WTC11 (cell line): ENCODE data around the gene PSMB11. TPM values are rescaled to one million over a fixed set of nuclear protein-coding genes. Genes with fewer than 3 reads are reported as not detected.

Experiments used
- ATAC-seq: fragments of 200-7000 bp; cut with Tn5 transposase; 2 replicates; pipeline ENCODE4 v1.10.0; 2021; ENCODE audit warnings: mild to moderate bottlenecking, moderate library complexity
- CTCF ChIA-PET: fragments of 300-600 bp; sonication (Branson Sonifier 250); formaldehyde crosslinking; loops from one replicate; lab custom pipeline; 2021; ENCODE audit warnings: antibody characterized with exemption; lab: Charles Lee
- POLR2A ChIA-PET: fragments of 350-600 bp; sonication (Branson Sonifier 250); formaldehyde crosslinking; loops from one replicate; lab custom pipeline; 2021; ENCODE audit warnings: antibody characterized with exemption; lab: Charles Lee
- DNase-seq: peaks from one replicate; pipeline ENCODE4 v3.0.0; 2021; ENCODE audit warnings: low spot score
- H3K27ac Mint-ChIP-seq: 2 replicates; pipeline ENCODE4 v1.8.0; 2021; ENCODE audit warnings: mixed read lengths
- H3K27me3 Mint-ChIP-seq: 2 replicates; pipeline ENCODE4 v1.8.0; 2021; ENCODE audit warnings: low read depth, mild to moderate bottlenecking, moderate library complexity, mixed read lengths
- H3K36me3 Mint-ChIP-seq: 2 replicates; pipeline ENCODE4 v1.8.0; 2021; ENCODE audit warnings: mixed read lengths
- H3K4me1 Mint-ChIP-seq: 2 replicates; pipeline ENCODE4 v1.8.0; 2022; ENCODE audit warnings: mixed read lengths
- H3K4me3 Mint-ChIP-seq: 2 replicates; pipeline ENCODE4 v1.8.0; 2021; ENCODE audit warnings: mild to moderate bottlenecking, moderate library complexity, mixed read lengths
- H3K9me3 Mint-ChIP-seq: 2 replicates; pipeline ENCODE4 v1.8.0; 2021; ENCODE audit warnings: mixed read lengths
- ESRRA ChIP-seq: sonication (generic); formaldehyde crosslinking; IDR thresholded peaks from 2 replicates; pipeline ENCODE4 v1.8.1; 2022; ENCODE audit warnings: mild to moderate bottlenecking, missing genetic modification reagents, borderline replicate concordance
- FOXJ3 ChIP-seq: sonication (generic); formaldehyde crosslinking; IDR thresholded peaks from 2 replicates; pipeline ENCODE4 v1.9.0; 2021; ENCODE audit warnings: missing genetic modification reagents, mild to moderate bottlenecking, borderline replicate concordance
- FOXK1 ChIP-seq: sonication (generic); formaldehyde crosslinking; IDR thresholded peaks from 2 replicates; pipeline ENCODE4 v1.8.0; 2022; ENCODE audit warnings: mild to moderate bottlenecking, moderate library complexity, missing genetic modification reagents
- IRF2 ChIP-seq: sonication (generic); formaldehyde crosslinking; IDR thresholded peaks from 2 replicates; pipeline ENCODE4 v1.8.0; 2022; ENCODE audit warnings: low read depth, missing genetic modification reagents, borderline replicate concordance
- MYBL2 ChIP-seq: sonication (generic); formaldehyde crosslinking; IDR thresholded peaks from 2 replicates; pipeline ENCODE4 v1.8.1; 2023; ENCODE audit warnings: mild to moderate bottlenecking, moderate library complexity, missing genetic modification reagents
- NFE2L1 ChIP-seq: sonication (generic); formaldehyde crosslinking; IDR thresholded peaks from 2 replicates; pipeline ENCODE4 v1.8.1; 2023; ENCODE audit warnings: missing genetic modification reagents
- NFYB ChIP-seq: sonication (generic); formaldehyde crosslinking; conservative IDR thresholded peaks from 2 replicates; pipeline ENCODE4 v1.8.0; 2022; ENCODE audit warnings: low read depth, missing genetic modification reagents
- NR3C1 ChIP-seq: sonication (generic); formaldehyde crosslinking; conservative IDR thresholded peaks from 2 replicates; pipeline ENCODE4 v1.8.1; 2023; ENCODE audit warnings: low read depth, mild to moderate bottlenecking, missing genetic modification reagents
- RELA ChIP-seq: sonication (generic); formaldehyde crosslinking; IDR thresholded peaks from 2 replicates; pipeline ENCODE4 v1.8.1; 2022; ENCODE audit warnings: missing genetic modification reagents, mild to moderate bottlenecking, borderline replicate concordance
- SP1 ChIP-seq: sonication (generic); formaldehyde crosslinking; conservative IDR thresholded peaks from 2 replicates; pipeline ENCODE4 v1.8.1; 2022; ENCODE audit warnings: missing genetic modification reagents
- TP53 ChIP-seq: sonication (generic); formaldehyde crosslinking; IDR thresholded peaks from 2 replicates; pipeline ENCODE4 v1.8.1; 2023; ENCODE audit warnings: mild to moderate bottlenecking, missing genetic modification reagents
- ZNF263 ChIP-seq: sonication (generic); formaldehyde crosslinking; IDR thresholded peaks from 2 replicates; pipeline ENCODE4 v1.8.1; 2022; ENCODE audit warnings: low read depth, mild to moderate bottlenecking, moderate library complexity, missing genetic modification reagents
- total RNA-seq: library from RNA; stranded (reverse); gene quantifications from 3 replicates; pipeline ENCODE4 v1.2.3, GENCODE V29; 2021
- TF ChIP-seq, protein P1 (sequence below): sonication (generic); formaldehyde crosslinking; IDR thresholded peaks from 2 replicates; pipeline ENCODE4 v1.8.1; 2022; ENCODE audit warnings: mild to moderate bottlenecking, missing genetic modification reagents, moderate library complexity, borderline replicate concordance
- TF ChIP-seq, protein P2 (sequence below): fragments of 250-450 bp; sonication (Bioruptor Pico); IDR thresholded peaks from 2 replicates; pipeline ENCODE4 v1.8.0; 2021; ENCODE audit warnings: mild to moderate bottlenecking
- TF ChIP-seq, protein P3 (sequence below): sonication (generic); formaldehyde crosslinking; IDR thresholded peaks from 2 replicates; pipeline ENCODE4 v1.8.1; 2022; ENCODE audit warnings: missing genetic modification reagents, borderline replicate concordance
- TF ChIP-seq, protein P4 (sequence below): fragments of 250-450 bp; sonication (Bioruptor Pico); IDR thresholded peaks from 2 replicates; pipeline ENCODE4 v1.9.0; 2021; ENCODE audit warnings: mild to moderate bottlenecking
- TF ChIP-seq, protein P5 (sequence below): sonication (generic); formaldehyde crosslinking; IDR thresholded peaks from 2 replicates; pipeline ENCODE4 v1.8.1; 2023; ENCODE audit warnings: mild to moderate bottlenecking, missing genetic modification reagents
- TF ChIP-seq, protein P6 (sequence below): sonication (generic); formaldehyde crosslinking; IDR thresholded peaks from 2 replicates; pipeline ENCODE4 v1.8.1; 2023; ENCODE audit warnings: mild to moderate bottlenecking, missing genetic modification reagents
- TF ChIP-seq, protein P7 (sequence below): sonication (generic); formaldehyde crosslinking; IDR thresholded peaks from 2 replicates; pipeline ENCODE4 v1.8.1; 2022; ENCODE audit warnings: mild to moderate bottlenecking, moderate library complexity, missing genetic modification reagents
- TF ChIP-seq, protein P8 (sequence below): fragments of 250-450 bp; sonication (Bioruptor Pico); IDR thresholded peaks from 2 replicates; pipeline ENCODE4 v2.1.2; 2022; ENCODE audit warnings: mild to moderate bottlenecking, moderate library complexity
- TF ChIP-seq, protein P9 (sequence below): sonication (generic); formaldehyde crosslinking; IDR thresholded peaks from 2 replicates; pipeline ENCODE4 v1.8.1; 2022; ENCODE audit warnings: low read depth, mild to moderate bottlenecking, moderate library complexity, missing genetic modification reagents, borderline replicate concordance

PSMB11 gene
- total RNA-seq, 1 experiment from 2014 or later = not detected

DNA sequence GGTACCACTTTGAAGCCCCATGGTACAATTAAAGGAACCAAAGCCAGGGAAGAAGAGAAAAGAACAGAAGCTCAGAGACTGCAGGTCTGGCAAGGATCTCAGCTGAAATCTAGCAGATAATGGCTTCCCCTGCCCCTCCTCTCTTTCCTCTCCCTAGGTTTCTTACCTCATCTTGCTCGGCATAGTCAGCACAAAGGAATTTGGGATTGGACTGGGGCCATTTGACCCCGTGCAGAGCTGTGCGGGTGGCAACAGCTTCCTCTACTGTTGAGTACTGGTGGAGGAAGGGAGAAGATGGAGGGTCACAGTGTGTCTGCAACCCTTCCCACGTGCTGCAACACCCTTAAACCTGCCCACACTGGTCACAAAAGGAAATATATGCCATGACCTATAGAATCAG is 20.0 kb downstream of the PSMB11 start:
- Mint-ChIP-seq H3K4me1 (peaks cover 3% of the 10 kb centered on the region; the same call in 1 of the 2 replicates), H3K4me3 (no peak overlapping the region), H3K9me3 (no peaks in the 10 kb centered on the region), H3K27ac (0 out of 2 replicates have a peak overlapping the region, but pooled peaks have one; percentile 53), H3K27me3 (no peaks in the 10 kb centered on the region), H3K36me3 (peaks cover 69% of the 10 kb centered on the region)
- ChIA-PET POLR2A (interaction anchor here (0.6 kb wide), 3 partner anchors 65 to 240 kb away, joined by 3 to 5 read pairs (median 4); no protein-coding TSS in a partner anchor), CTCF (interaction anchor here (0.6 to 1.2 kb wide), 4 partner anchors 15 to 75 kb away, joined by 3 to 4 read pairs (median 4); no protein-coding TSS in a partner anchor)
- TF ChIP-seq FOXK1 (CRISPR knock-in tag) = no peak
- TF ChIP-seq, protein P1, sequence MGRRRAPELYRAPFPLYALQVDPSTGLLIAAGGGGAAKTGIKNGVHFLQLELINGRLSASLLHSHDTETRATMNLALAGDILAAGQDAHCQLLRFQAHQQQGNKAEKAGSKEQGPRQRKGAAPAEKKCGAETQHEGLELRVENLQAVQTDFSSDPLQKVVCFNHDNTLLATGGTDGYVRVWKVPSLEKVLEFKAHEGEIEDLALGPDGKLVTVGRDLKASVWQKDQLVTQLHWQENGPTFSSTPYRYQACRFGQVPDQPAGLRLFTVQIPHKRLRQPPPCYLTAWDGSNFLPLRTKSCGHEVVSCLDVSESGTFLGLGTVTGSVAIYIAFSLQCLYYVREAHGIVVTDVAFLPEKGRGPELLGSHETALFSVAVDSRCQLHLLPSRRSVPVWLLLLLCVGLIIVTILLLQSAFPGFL (CRISPR knock-in tag) = no peak
- TF ChIP-seq, protein P2, sequence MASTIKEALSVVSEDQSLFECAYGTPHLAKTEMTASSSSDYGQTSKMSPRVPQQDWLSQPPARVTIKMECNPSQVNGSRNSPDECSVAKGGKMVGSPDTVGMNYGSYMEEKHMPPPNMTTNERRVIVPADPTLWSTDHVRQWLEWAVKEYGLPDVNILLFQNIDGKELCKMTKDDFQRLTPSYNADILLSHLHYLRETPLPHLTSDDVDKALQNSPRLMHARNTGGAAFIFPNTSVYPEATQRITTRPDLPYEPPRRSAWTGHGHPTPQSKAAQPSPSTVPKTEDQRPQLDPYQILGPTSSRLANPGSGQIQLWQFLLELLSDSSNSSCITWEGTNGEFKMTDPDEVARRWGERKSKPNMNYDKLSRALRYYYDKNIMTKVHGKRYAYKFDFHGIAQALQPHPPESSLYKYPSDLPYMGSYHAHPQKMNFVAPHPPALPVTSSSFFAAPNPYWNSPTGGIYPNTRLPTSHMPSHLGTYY (CRISPR knock-in tag) = no peak
- TF ChIP-seq NFYB (CRISPR knock-in tag) = no peak
- TF ChIP-seq ESRRA (CRISPR knock-in tag) = no peak
- TF ChIP-seq, protein P3, sequence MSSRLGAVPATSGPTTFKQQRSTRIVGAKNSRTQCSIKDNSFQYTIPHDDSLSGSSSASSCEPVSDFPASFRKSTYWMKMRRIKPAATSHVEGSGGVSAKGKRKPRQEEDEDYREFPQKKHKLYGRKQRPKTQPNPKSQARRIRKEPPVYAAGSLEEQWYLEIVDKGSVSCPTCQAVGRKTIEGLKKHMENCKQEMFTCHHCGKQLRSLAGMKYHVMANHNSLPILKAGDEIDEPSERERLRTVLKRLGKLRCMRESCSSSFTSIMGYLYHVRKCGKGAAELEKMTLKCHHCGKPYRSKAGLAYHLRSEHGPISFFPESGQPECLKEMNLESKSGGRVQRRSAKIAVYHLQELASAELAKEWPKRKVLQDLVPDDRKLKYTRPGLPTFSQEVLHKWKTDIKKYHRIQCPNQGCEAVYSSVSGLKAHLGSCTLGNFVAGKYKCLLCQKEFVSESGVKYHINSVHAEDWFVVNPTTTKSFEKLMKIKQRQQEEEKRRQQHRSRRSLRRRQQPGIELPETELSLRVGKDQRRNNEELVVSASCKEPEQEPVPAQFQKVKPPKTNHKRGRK (CRISPR knock-in tag) = no peak
- TF ChIP-seq, protein P4, sequence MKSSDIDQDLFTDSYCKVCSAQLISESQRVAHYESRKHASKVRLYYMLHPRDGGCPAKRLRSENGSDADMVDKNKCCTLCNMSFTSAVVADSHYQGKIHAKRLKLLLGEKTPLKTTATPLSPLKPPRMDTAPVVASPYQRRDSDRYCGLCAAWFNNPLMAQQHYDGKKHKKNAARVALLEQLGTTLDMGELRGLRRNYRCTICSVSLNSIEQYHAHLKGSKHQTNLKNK (CRISPR knock-in tag) = no peak
- TF ChIP-seq NFE2L1 (CRISPR knock-in tag) = no peak
- TF ChIP-seq, protein P5, sequence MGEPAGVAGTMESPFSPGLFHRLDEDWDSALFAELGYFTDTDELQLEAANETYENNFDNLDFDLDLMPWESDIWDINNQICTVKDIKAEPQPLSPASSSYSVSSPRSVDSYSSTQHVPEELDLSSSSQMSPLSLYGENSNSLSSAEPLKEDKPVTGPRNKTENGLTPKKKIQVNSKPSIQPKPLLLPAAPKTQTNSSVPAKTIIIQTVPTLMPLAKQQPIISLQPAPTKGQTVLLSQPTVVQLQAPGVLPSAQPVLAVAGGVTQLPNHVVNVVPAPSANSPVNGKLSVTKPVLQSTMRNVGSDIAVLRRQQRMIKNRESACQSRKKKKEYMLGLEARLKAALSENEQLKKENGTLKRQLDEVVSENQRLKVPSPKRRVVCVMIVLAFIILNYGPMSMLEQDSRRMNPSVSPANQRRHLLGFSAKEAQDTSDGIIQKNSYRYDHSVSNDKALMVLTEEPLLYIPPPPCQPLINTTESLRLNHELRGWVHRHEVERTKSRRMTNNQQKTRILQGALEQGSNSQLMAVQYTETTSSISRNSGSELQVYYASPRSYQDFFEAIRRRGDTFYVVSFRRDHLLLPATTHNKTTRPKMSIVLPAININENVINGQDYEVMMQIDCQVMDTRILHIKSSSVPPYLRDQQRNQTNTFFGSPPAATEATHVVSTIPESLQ (CRISPR knock-in tag) = no peak
- TF ChIP-seq, protein P6, sequence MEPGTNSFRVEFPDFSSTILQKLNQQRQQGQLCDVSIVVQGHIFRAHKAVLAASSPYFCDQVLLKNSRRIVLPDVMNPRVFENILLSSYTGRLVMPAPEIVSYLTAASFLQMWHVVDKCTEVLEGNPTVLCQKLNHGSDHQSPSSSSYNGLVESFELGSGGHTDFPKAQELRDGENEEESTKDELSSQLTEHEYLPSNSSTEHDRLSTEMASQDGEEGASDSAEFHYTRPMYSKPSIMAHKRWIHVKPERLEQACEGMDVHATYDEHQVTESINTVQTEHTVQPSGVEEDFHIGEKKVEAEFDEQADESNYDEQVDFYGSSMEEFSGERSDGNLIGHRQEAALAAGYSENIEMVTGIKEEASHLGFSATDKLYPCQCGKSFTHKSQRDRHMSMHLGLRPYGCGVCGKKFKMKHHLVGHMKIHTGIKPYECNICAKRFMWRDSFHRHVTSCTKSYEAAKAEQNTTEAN (CRISPR knock-in tag) = no peak
- no peak for TF ChIP-seq TP53 (CRISPR knock-in tag)
- no peak for TF ChIP-seq ZNF263 (CRISPR knock-in tag)
- TF ChIP-seq RELA = no peak
- DNase-seq = no peak
- no peak for ATAC-seq

DNA sequence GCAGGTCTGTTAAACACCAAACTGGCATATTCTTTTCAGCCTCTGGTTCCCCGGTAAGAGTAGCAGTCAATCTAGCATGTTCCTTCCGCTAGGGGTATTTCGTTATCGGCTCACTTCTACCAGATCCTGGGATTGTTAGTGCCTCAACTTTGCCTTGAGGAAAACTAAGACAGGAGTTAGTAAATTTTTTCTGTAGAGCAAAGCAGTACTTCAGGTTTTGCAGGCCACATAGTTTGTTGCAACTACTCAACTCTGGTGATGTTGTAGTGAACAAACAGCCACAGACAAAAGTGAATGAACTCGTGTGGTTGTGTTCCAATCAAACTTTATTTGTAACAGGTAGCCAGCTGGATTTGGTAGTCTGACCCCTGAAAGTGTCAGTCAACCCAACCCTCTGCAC is 21.6 kb downstream of the PSMB11 start:
- ATAC-seq = no peak
- peaks cover 85% of the 10 kb centered on the region for H3K36me3 Mint-ChIP-seq
- H3K27ac Mint-ChIP-seq = peak overlapping the region; percentile 74
- CTCF ChIA-PET = no interaction called here
- H3K4me3 Mint-ChIP-seq = no peak overlapping the region
- no peaks in the 10 kb centered on the region for H3K9me3 Mint-ChIP-seq
- peaks cover 5% of the 10 kb centered on the region for H3K4me1 Mint-ChIP-seq
- no peak for DNase-seq
- H3K27me3 Mint-ChIP-seq = no peaks in the 10 kb centered on the region
- POLR2A ChIA-PET = no interaction called here
- TF ChIP-seq, protein P7, sequence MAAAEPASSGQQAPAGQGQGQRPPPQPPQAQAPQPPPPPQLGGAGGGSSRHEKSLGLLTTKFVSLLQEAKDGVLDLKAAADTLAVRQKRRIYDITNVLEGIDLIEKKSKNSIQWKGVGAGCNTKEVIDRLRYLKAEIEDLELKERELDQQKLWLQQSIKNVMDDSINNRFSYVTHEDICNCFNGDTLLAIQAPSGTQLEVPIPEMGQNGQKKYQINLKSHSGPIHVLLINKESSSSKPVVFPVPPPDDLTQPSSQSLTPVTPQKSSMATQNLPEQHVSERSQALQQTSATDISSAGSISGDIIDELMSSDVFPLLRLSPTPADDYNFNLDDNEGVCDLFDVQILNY (CRISPR knock-in tag) = no peak
- TF ChIP-seq, protein P8, sequence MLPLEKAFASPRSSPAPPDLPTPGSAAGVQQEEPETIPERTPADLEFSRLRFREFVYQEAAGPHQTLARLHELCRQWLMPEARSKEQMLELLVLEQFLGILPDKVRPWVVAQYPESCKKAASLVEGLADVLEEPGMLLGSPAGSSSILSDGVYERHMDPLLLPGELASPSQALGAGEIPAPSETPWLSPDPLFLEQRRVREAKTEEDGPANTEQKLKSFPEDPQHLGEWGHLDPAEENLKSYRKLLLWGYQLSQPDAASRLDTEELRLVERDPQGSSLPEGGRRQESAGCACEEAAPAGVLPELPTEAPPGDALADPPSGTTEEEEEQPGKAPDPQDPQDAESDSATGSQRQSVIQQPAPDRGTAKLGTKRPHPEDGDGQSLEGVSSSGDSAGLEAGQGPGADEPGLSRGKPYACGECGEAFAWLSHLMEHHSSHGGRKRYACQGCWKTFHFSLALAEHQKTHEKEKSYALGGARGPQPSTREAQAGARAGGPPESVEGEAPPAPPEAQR = no peak
- TF ChIP-seq SP1 = no peak
- TF ChIP-seq, protein P5 (CRISPR knock-in tag) = no peak
- TF ChIP-seq NR3C1 (CRISPR knock-in tag) = no peak
- TF ChIP-seq FOXJ3 = no peak
- no peak for TF ChIP-seq IRF2
- TF ChIP-seq, protein P9, sequence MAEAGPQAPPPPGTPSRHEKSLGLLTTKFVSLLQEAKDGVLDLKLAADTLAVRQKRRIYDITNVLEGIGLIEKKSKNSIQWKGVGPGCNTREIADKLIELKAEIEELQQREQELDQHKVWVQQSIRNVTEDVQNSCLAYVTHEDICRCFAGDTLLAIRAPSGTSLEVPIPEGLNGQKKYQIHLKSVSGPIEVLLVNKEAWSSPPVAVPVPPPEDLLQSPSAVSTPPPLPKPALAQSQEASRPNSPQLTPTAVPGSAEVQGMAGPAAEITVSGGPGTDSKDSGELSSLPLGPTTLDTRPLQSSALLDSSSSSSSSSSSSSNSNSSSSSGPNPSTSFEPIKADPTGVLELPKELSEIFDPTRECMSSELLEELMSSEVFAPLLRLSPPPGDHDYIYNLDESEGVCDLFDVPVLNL = no peak
- no peak for TF ChIP-seq MYBL2 (CRISPR knock-in tag)
